Colonic mucosa (tissue), 4 donors: ENCODE results near the gene GALNT18. TPM values are rescaled to one million over a fixed set of nuclear protein-coding genes. Genes with fewer than 3 reads are reported as not detected.
"Not testable (repeated sequence)": the region's sequence is repeated elsewhere in the genome, so short reads cannot be mapped to it uniquely, and the experiment has no call there.

Source experiments
- DNase-seq: peaks from one replicate; pipeline ENCODE4 v3.0.0-alpha.2; 2020
- H3K27ac ChIP-seq: fragments of 200-600 bp; one replicate; pipeline ENCODE4 v1.8.0; 2021
- H3K27me3 ChIP-seq: fragments of 200-600 bp; one replicate; pipeline ENCODE4 v1.8.0; 2021
- H3K36me3 ChIP-seq: fragments of 200-600 bp; one replicate; pipeline ENCODE4 v1.8.0; 2021
- H3K4me1 ChIP-seq: fragments of 200-600 bp; one replicate; pipeline ENCODE4 v1.8.0; 2021; ENCODE audit warnings: mild to moderate bottlenecking
- H3K4me3 ChIP-seq: fragments of 200-600 bp; one replicate; pipeline ENCODE4 v1.8.0; 2021
- H3K9ac ChIP-seq, 2 donors: one replicate each; pipeline ENCODE4 v1.7.0; 2013; ENCODE audit warnings: control low read depth in 2 of 2, low read depth in 2 of 2, low read length in 2 of 2
- H3K9me3 ChIP-seq: fragments of 200-600 bp; one replicate; pipeline ENCODE4 v1.8.0; 2021
- intact Hi-C: fragments of 100-400 bp; cut with DNase I; formaldehyde crosslinking; loops from one replicate; pipeline ENCODE4 v1.14.1; 2022
- total RNA-seq, 2 donors: library from RNA; stranded (reverse); fragmentation: NEBNext Ultra II Directional in 1 of 2; extraction: Animal tissue kit (Norgen Biotek cat#: 25700) in 1 of 2; gene quantifications; one replicate each; pipeline ENCODE4 v1.2.1, GENCODE V29; 2021
- TF ChIP-seq, protein P1 (sequence below): fragments of 200-600 bp; IDR thresholded peaks from one replicate; pipeline ENCODE4 v1.8.0; 2022; ENCODE audit warnings: antibody characterized with exemption, mild to moderate bottlenecking
- donor health status: healthy.
- donor health status: DM: no; HTN: no; CAD: no.
- donor health status: DM: no; HTN: no; CAD: no.

Gene GALNT18
- total RNA-seq, 2 donors from 2014 or later: 3.6 to 8.3 TPM

DNA sequence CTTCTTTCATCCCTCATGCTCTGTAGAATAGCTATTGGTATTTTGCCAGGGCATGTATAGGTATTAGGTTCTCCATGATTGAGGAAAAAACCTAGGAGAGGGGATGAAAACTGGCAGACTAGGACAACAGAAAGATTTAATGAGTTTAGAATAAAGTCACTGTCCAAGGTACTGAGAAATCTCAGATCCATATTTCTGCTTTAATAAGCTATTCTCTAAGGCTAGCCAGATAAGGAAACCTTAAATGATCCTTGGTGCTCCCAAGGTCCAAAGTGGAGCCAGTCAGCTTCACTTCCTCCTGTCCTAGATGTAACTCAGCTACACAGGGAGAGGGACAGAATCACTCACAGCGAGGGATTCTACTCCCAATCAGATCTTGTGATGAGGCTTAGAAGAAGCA, 255.0 kb downstream of the GALNT18 start:
- H3K4me1 ChIP-seq: no peaks in the 10 kb centered on the region
- intact Hi-C loops: no loop called here

GRCh38 chr11:11363674-11364073, 258.1 kb downstream of the GALNT18 start:
- H3K36me3 ChIP-seq: no peaks in the 10 kb centered on the region
- no peak overlapping the region for H3K27ac ChIP-seq
- no peak overlapping the region for H3K4me3 ChIP-seq
- intact Hi-C loops: no loop called here
- no peaks in the 10 kb centered on the region for H3K4me1 ChIP-seq
- H3K27me3 ChIP-seq: no peaks in the 10 kb centered on the region
- TF ChIP-seq, protein P1, sequence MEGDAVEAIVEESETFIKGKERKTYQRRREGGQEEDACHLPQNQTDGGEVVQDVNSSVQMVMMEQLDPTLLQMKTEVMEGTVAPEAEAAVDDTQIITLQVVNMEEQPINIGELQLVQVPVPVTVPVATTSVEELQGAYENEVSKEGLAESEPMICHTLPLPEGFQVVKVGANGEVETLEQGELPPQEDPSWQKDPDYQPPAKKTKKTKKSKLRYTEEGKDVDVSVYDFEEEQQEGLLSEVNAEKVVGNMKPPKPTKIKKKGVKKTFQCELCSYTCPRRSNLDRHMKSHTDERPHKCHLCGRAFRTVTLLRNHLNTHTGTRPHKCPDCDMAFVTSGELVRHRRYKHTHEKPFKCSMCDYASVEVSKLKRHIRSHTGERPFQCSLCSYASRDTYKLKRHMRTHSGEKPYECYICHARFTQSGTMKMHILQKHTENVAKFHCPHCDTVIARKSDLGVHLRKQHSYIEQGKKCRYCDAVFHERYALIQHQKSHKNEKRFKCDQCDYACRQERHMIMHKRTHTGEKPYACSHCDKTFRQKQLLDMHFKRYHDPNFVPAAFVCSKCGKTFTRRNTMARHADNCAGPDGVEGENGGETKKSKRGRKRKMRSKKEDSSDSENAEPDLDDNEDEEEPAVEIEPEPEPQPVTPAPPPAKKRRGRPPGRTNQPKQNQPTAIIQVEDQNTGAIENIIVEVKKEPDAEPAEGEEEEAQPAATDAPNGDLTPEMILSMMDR: no peak
- H3K9ac ChIP-seq: no peak overlapping the region
- no peak for DNase-seq
- H3K9me3 ChIP-seq: no peaks in the 10 kb centered on the region

More for the DNA sequence above, 255.0 kb downstream of the GALNT18 start:
- no peaks in the 10 kb centered on the region for H3K27me3 ChIP-seq
- no peak for DNase-seq
- no peak overlapping the region for H3K9ac ChIP-seq
- no peaks in the 10 kb centered on the region for H3K36me3 ChIP-seq
- no peak overlapping the region for H3K4me3 ChIP-seq
- H3K9me3 ChIP-seq: no peaks in the 10 kb centered on the region
- H3K27ac ChIP-seq: no peak overlapping the region
- TF ChIP-seq, protein P1: no peak

GRCh38 chr11:11359611-11360010, 262.2 kb downstream of the GALNT18 start:
- H3K9ac ChIP-seq: no peak overlapping the region
- H3K4me3 ChIP-seq: no peak overlapping the region
- intact Hi-C loops: no loop called here
- no peaks in the 10 kb centered on the region for H3K27me3 ChIP-seq
- no peaks in the 10 kb centered on the region for H3K9me3 ChIP-seq
- DNase-seq: no peak
- H3K27ac ChIP-seq: no peak overlapping the region
- H3K36me3 ChIP-seq: no peaks in the 10 kb centered on the region
- TF ChIP-seq, protein P1: no peak
- H3K4me1 ChIP-seq: no peaks in the 10 kb centered on the region

DNA sequence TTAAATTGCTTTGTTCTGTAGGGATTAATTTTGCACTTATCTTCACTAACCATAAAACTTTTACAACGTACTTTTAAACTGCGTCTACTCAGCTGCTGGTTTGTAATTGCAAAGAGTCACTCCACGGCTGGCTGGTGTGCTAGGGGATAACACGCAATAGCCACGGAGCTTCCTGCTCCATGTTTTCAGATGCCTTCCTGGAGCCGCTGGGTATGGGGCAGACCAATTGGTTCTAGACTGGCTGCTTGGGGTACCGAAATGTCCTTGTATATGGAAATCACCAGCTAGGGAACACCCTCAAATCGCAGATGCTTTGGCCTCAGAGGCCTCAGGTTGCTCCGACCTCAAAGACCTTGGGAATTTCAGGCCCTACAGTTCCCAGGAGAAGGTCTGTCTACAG, 265.0 kb downstream of the GALNT18 start:
- Histone ChIP-seq H3K4me3 (no peak overlapping the region), H3K27ac (no peak overlapping the region), H3K36me3 (no peaks in the 10 kb centered on the region), H3K9ac (no peak overlapping the region), H3K27me3 (no peaks in the 10 kb centered on the region), H3K4me1 (no peaks in the 10 kb centered on the region), H3K9me3 (no peaks in the 10 kb centered on the region)
- DNase-seq: no peak
- intact Hi-C loops: no loop called here
- TF ChIP-seq, protein P1: no peak

DNA sequence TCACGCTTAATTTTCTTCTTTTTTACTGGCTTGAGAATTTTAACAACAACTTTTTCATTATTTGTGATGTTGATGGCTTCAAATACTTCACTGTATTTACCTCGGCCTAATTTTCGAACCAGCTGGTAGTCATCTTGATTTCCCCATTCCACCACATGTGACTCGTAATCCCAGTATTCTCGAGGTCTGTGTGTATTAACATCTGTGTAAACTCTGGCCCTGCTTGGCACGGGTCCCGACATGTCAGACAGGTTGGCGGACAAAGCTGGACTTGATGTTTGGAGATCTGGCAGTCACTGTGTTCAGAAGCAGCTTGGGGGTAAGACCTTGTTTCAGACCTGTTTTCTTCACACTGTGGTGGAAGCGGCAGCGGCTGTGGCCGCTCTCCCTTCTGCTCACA, 268.9 kb downstream of the GALNT18 start, which contains the start of gene CSNK2A3:
Gene CSNK2A3, minus strand, starts transcription at position 373 of the 400 bp plus-strand sequence. Its CDS starts 131 bp downstream, at position 242.
- H3K9me3 ChIP-seq, H3K36me3 ChIP-seq, DNase-seq, H3K27me3 ChIP-seq, H3K4me1 ChIP-seq, H3K27ac ChIP-seq, H3K9ac ChIP-seq, intact Hi-C loops, H3K4me3 ChIP-seq: not testable (repeated sequence)

DNA sequence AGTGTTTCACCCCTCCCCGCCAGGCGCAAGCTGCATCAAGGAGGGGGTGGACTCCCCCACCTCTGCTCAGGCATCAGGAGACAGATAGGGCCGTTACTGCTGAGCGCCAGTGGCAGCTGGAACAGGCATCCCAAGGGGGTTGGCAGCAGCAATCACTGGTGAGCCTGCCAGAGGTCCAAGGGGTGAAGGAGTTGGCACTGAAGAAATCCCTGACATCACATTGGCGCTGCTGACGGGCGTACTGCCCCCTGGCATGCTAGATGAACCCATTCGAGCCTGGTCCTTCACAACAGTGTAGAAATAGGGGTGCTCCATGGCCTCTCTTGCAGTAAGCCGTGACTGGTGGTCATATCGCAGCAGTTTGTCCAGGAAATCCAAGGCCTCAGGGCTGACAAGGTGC, 270.0 kb downstream of the GALNT18 start:
- DNase-seq, H3K36me3 ChIP-seq, H3K27ac ChIP-seq, H3K4me3 ChIP-seq, H3K4me1 ChIP-seq, H3K9me3 ChIP-seq, H3K27me3 ChIP-seq, intact Hi-C loops, H3K9ac ChIP-seq: not testable (repeated sequence)
